Chondrocyte (in vitro differentiated cells): ENCODE data around the gene SPHK2. TPM values are rescaled to one million over a fixed set of nuclear protein-coding genes. Genes with fewer than 3 reads are reported as not detected.

ENCODE experiments used
- DNase-seq: peaks from one replicate; pipeline ENCODE4 v3.0.0; 2021; ENCODE audit warnings: mixed read lengths, low spot score
- H3K27ac Mint-ChIP-seq: one replicate; pipeline ENCODE4 v1.8.0; 2021; ENCODE audit warnings: mild to moderate bottlenecking, moderate library complexity, mixed read lengths; ENCODE audit not compliant: unreplicated experiment
- H3K27me3 Mint-ChIP-seq: 2 replicates; pipeline ENCODE4 v1.8.0; 2021; ENCODE audit warnings: low read depth, mixed read lengths
- H3K36me3 Mint-ChIP-seq: 2 replicates; pipeline ENCODE4 v1.8.0; 2021; ENCODE audit warnings: low read depth, mixed read lengths
- H3K4me1 Mint-ChIP-seq: 2 replicates; pipeline ENCODE4 v1.8.0; 2021; ENCODE audit warnings: low read depth, mild to moderate bottlenecking, mixed read lengths
- H3K4me3 Mint-ChIP-seq: one replicate; pipeline ENCODE4 v1.8.0; 2021; ENCODE audit warnings: mild to moderate bottlenecking, moderate library complexity, mixed read lengths; ENCODE audit not compliant: unreplicated experiment
- H3K9me3 Mint-ChIP-seq: 2 replicates; pipeline ENCODE4 v1.8.0; 2021; ENCODE audit warnings: low read depth, mixed read lengths
- CTCF ChIP-seq: fragments of 200-600 bp; sonication (generic); IDR thresholded peaks from 2 replicates; pipeline ENCODE4 v1.5.0; 2021; ENCODE audit warnings: antibody characterized with exemption, mild to moderate bottlenecking, moderate library complexity
- total RNA-seq: library from RNA; stranded (reverse); gene quantifications from 3 replicates; pipeline ENCODE4 v1.2.1, GENCODE V29; 2021

Gene SPHK2
- total RNA-seq, 1 donor from 2014 or later = 18.6 TPM

GRCh38 chr19:48595171-48595570 is 24.1 kb upstream of the SPHK2 start:
- Mint-ChIP-seq H3K9me3 (no peaks in the 10 kb centered on the region), H3K27me3 (peaks cover 4% of the 10 kb centered on the region), H3K27ac (no peak overlapping the region), H3K36me3 (no peaks in the 10 kb centered on the region), H3K4me1 (no peaks in the 10 kb centered on the region), H3K4me3 (no peak overlapping the region)
- TF ChIP-seq CTCF = no peak
- DNase-seq = no peak

- no peak for DNase-seq
- Mint-ChIP-seq H3K4me1 (no peaks in the 10 kb centered on the region), H3K27ac (no peak overlapping the region), H3K36me3 (no peaks in the 10 kb centered on the region), H3K4me3 (no peak overlapping the region), H3K27me3 (peaks cover 4% of the 10 kb centered on the region), H3K9me3 (no peaks in the 10 kb centered on the region)
- no peak for TF ChIP-seq CTCF
These were observed 23.5 kb upstream of the SPHK2 start for GRCh38 chr19:48595833-48596232.

- no peaks in the 10 kb centered on the region for H3K9me3 Mint-ChIP-seq
- no peaks in the 10 kb centered on the region for H3K4me1 Mint-ChIP-seq
These were observed 23.1 kb upstream of the SPHK2 start for GRCh38 chr19:48596237-48596636.

GRCh38 chr19:48596679-48597465 is 22.4 kb upstream of the SPHK2 start:
- Mint-ChIP-seq H3K4me1 (no peaks in the 10 kb centered on the region), H3K27ac (no peak overlapping the region), H3K27me3 (peaks cover 4% of the 10 kb centered on the region), H3K9me3 (no peaks in the 10 kb centered on the region), H3K36me3 (no peaks in the 10 kb centered on the region), H3K4me3 (no peak overlapping the region)
- no peak for DNase-seq
- no peak for TF ChIP-seq CTCF

More at GRCh38 chr19:48596237-48596636, 23.1 kb upstream of the SPHK2 start:
- H3K36me3 Mint-ChIP-seq = no peaks in the 10 kb centered on the region
- H3K27me3 Mint-ChIP-seq = peaks cover 4% of the 10 kb centered on the region
- DNase-seq = no peak
- no peak overlapping the region for H3K4me3 Mint-ChIP-seq
- H3K27ac Mint-ChIP-seq = no peak overlapping the region
- no peak for TF ChIP-seq CTCF

GRCh38 chr19:48598996-48599700 is 20.2 kb upstream of the SPHK2 start:
- Mint-ChIP-seq H3K36me3 (no peaks in the 10 kb centered on the region), H3K4me1 (no peaks in the 10 kb centered on the region), H3K27me3 (peaks cover 4% of the 10 kb centered on the region), H3K4me3 (no peak overlapping the region), H3K9me3 (no peaks in the 10 kb centered on the region), H3K27ac (no peak overlapping the region)
- no peak for TF ChIP-seq CTCF
- no peak for DNase-seq
